ENCODE data around the gene AP3D1.

GRCh38 chr19:2129892-2130770, 21.2 kb downstream of the AP3D1 start:
- TF ChIP-seq CTCF (IDR thresholded peaks at IDR 0.05 in 2 of 3, conservative IDR thresholded peaks at IDR 0.05 in 1 of 3; ENCODE audit: insufficient read depth in 2 of 3, low read depth in 1 of 3, low read length in 3 of 3) (no peak), POLR2A (conservative IDR thresholded peaks at IDR 0.05) (no peak), SREBF1 (IDR thresholded peaks at IDR 0.05; ENCODE audit: borderline replicate concordance, low read depth, low read length) (no peak), EGR1 (conservative IDR thresholded peaks at IDR 0.05) (no peak), MYC (IDR thresholded peaks at IDR 0.05; ENCODE audit: low read depth, low read length) (no peak), MYC (CRISPR knock-in tag; IDR thresholded peaks at IDR 0.05; ENCODE audit: borderline replicate concordance, low read depth) (no peak), CHD2 (IDR thresholded peaks at IDR 0.05; ENCODE audit: low read depth, low read length) (no peak), ZBTB1 (CRISPR knock-in tag; IDR thresholded peaks at IDR 0.05; ENCODE audit: borderline replicate concordance, low read depth) (no peak), NCOA2 (IDR thresholded peaks at IDR 0.05; ENCODE audit: partially characterized antibody in 2 of 2) (no peak), YY1 (IDR thresholded peaks at IDR 0.05; ENCODE audit: borderline replicate concordance in 1 of 3, control insufficient read depth in 1 of 3, extremely low read depth in 1 of 3, insufficient read depth in 3 of 3, insufficient read length in 1 of 3, insufficient replicate concordance in 2 of 3, low read depth in 1 of 3, low read length in 2 of 3) (no peak), TAF7 (tag; IDR thresholded peaks at IDR 0.05) (no peak)
